ENCODE measurements around the gene INTS3. TPM values are rescaled to one million over a fixed set of nuclear protein-coding genes. Genes with fewer than 3 reads are reported as not detected.
"Not testable (repeated sequence)": the region's sequence is repeated elsewhere in the genome, so short reads cannot be mapped to it uniquely, and the experiment has no call there.

The INTS3 gene
- total RNA-seq, 1 donor from 2014 or later: 59.2 TPM

GRCh38 chr1:153752072-153752471 is 24.2 kb downstream of the INTS3 start:
- DNase-seq (ENCODE audit: low read depth): no peak

DNA sequence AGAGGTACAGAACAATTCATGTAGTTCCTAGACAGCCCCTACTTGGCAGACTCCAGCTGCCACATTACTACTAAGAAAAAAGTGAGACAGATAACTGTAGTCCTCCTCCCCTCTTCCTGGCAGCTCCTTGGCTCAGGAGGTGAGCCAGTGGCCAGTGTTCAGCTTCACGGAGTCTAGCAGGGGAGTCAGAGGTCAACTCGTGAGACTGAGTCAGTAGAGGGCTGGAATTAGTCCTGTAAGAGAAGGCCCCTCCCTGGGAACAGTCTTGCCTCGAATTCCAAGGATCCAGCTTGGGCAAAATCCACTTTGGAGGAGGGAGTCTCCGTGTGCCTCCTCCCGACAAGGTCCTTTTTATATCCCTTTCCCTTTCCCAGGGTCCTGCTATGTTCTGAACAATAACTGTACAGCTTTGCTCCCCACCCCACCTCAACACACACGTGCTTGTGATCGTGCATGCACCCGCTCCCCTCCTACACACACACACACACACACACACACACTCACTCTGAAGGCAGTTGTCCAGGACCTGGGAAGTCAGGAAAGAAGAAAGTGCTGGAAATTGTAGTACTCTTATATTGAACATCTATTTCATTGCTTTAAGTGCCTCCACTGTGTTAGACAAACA is 24.8 kb downstream of the INTS3 start:
- peak; percentile 97 for DNase-seq (ENCODE audit: low read depth)

DNA sequence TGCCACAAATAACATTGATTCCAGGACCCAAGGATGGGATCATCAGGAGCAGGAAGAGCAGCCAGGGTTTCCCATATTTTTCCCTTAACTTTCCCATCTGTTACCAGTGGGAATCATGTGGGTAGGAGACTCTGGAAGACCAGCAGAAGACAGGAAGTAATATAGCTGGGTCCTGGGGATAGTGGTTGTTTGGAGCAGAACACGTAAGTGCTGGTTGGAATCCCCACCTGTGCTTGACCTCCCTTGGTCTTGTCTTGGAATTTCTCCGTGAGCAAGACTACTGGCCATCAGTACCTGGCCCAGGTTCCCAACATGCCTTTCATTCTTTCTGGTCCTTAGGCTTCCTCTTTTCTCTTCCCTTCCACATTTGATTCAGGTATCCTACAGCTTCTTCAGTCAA is 26.4 kb downstream of the INTS3 start:
- DNase-seq (ENCODE audit: low read depth): no peak

DNA sequence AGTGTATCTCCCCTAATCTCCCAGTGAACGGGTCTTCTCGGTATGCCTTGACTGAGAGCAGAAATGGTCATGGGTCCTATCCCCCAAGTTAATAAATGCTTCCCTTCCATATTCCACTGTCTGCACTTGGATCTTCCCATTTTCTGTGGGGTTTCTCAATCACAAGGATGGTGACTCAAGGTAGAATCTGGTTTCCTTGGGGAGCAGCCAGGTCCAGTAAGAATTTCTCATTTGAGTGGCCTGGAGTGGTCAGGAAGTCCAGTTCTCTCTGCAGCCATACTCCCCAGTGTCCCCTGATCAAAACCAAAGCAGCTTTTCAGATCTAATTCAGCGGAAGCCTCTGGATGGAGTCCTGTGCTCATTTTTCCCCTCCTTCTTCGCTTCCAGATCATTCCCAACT is 32.6 kb downstream of the INTS3 start:
- DNase-seq (ENCODE audit: low read depth): peak; percentile 49

- DNase-seq (ENCODE audit: low read depth): no peak
These were observed 35.7 kb downstream of the INTS3 start for GRCh38 chr1:153763365-153764225.

- DNase-seq (ENCODE audit: low read depth): no peak
These were observed 36.5 kb downstream of the INTS3 start for GRCh38 chr1:153764310-153764709.

GRCh38 chr1:153766663-153767062 is 38.8 kb downstream of the INTS3 start:
- not testable (repeated sequence) for DNase-seq (ENCODE audit: low read depth)

- no peak for DNase-seq (ENCODE audit: low read depth)
These were observed 39.7 kb downstream of the INTS3 start for GRCh38 chr1:153767519-153767918.

GRCh38 chr1:153768316-153769181 is 40.7 kb downstream of the INTS3 start:
- no peak for DNase-seq (ENCODE audit: low read depth)

GRCh38 chr1:153769221-153769620 is 41.4 kb downstream of the INTS3 start:
- DNase-seq (ENCODE audit: low read depth): no peak

DNA sequence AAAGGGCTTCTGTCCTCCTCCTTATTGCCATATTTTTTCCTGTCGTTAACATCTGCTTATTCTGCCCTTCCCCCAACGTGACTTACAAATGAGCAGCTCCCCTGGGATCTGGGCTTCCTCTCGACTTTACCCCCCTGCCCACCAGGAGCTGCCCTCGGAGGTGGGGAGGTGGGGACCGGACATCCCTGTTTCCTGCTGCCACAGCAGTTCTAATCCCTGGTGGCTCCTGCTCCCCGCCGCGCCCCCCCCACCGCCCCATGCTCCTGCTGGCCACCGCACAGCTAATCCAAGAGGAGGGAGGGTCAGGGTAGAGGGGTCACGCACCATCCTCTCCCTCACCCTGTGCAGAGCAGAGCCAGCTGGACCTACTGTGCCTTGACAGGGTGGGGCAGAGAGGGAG is 42.9 kb downstream of the INTS3 start:
- no peak for DNase-seq (ENCODE audit: low read depth)

GRCh38 chr1:153771261-153771660 is 43.4 kb downstream of the INTS3 start:
- DNase-seq (ENCODE audit: low read depth): no peak

DNA sequence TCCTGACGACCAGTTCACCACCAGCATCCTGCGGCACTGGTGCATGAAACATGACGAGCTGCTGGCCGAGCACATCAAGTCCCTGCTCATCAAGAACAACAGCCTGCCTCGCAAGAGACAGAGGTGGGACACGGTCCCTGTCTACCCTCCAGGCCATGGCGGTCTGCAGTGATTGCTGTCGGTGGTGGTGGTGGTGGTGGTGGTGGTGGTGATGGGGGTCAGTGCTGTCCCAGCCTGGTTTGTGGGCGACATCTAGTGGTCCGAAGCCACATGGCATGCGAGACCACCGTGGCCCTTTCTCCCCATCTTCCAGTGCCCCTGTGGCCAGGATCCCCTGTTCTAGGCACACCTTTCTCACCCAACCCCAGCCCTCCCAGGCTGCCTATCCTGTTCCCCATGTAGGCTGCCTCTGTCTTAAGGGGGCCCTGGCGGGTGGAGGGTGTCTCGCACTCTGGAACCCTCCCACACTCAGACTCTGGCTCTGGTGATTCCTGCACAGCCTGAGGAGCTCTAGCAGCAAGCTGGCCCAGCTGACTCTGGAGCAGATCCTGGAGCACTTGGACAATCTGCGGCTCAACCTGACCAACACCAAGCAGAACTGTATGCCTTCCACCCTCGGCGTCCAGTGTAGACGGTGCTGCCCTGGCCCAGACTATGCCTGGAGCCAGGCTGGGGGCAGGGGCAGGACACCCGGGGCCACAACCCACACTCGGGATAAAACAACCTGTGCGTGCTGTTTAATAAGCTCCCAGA is 44.2 kb downstream of the INTS3 start:
- no peak for DNase-seq (ENCODE audit: low read depth)

DNA sequence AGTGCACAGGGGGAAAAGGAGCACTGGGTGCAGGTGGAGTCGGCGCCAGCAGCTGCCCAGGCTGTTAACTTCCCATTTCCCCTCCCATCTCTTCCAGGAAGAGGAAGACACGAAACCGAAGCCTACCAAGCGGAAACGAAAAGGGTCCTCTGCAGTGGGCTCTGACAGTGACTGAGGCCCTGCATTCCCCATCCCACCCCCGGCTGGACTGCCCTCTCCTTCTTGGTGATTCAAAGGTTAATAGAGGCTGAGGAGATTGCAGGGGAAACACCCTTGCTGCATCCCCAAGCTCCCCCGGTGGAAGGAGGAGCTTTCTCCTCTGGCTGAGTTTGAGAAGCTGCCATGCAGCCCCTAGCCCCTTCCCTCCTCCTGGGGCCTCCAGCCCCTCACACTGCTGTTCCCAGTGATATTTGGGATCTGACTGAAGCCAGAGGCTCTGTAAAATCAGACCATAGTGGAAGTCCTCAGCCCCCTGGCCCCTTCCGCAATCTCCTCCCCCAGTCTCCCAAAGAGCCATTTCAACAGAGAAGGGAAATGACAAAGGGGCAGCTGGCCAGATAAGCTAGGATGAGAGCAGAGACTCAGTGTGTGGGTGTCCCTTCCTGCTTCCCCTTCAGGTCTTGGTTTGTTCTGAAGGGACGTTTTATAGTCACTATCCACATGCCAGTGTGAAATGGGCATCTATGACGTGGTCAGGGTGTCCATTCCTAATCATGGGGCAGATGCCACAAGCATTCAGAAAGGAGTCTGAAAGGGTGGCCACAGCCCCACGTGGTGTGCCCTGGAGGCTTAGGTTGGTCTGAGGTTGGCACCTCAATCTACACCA is 45.5 kb downstream of the INTS3 start:
- DNase-seq (ENCODE audit: low read depth): no peak

DNA sequence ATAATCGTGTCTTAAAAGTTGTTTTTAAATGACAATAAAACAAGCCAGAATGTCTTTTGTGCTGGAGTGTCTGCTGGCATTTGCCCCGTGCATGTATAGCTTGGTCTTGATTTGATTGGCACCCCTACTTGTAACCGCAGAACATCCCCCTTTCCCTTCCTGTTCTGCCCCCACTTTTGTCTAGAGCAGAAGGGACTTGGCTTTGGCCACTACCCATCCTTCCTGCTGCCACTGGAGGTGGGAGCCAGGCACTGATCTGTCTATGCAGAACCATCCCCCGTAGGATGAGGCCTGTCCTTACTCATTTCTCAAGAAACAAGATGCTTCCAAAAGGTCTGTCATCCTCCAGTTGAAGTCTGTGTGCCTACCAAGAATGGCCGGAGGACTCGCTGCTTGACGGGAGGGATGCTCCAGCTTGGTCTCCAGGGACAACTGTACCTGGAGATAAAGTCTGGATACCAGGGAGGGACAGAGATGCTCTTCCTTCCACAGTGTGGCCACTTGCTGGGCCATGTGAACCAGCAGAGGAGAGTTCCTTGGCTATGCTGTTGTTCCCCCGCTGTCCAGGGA is 46.3 kb downstream of the INTS3 start:
- no peak for DNase-seq (ENCODE audit: low read depth)

GRCh38 chr1:153774780-153775457 is 47.1 kb downstream of the INTS3 start, which contains the start of gene SLC27A3:
Gene SLC27A3 (plus strand): TSS chr1:153775407. CDS start chr1:153775498, 91 bp downstream.
- DNase-seq (ENCODE audit: low read depth): no peak

- DNase-seq (ENCODE audit: low read depth): peak; percentile 18
These were observed 47.8 kb downstream of the INTS3 start for GRCh38 chr1:153775458-153776327.

DNA sequence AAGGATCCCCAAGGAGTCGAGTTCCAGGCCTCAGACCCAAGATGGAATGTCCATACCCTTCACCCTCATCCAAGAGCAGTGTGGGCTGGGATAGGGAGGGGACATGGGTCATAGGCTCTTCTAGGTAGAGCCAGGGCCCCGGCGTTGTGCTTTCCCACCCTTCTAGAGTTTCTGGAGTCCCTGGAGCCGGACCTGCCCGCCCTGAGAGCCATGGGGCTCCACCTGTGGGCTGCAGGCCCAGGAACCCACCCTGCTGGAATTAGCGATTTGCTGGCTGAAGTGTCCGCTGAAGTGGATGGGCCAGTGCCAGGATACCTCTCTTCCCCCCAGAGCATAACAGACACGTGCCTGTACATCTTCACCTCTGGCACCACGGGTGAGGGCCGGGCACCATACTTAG is 48.5 kb downstream of the INTS3 start:
- no peak for DNase-seq (ENCODE audit: low read depth)
